ENCODE data around the gene E2F4. TPM values are rescaled to one million over a fixed set of nuclear protein-coding genes. Genes with fewer than 3 reads are reported as not detected.

Gene E2F4
- total RNA-seq, 1 donor from 2014 or later, result 51.2 TPM

DNA sequence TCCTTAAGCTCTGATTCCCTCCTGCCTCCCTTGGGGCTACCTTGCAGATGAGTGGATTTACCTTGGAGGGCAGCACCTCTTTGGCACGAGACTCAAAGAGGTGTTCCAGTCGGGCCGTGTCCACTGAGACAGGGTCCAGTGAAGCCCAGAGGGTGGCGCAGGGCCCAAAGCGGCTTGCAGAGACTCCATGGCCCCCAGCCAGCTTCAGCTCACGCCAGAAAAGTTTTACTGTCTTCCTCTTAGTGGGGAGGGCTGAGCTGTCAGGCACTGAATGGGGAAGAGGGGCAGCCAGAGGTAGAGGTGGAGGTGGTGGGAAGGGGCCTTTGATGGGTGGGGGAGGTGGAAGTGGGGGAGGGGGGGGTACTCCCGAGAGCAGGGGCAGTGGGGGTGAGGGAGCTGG is 41.6 kb downstream of the E2F4 start:
- Histone ChIP-seq H3K4me1 (ENCODE audit: insufficient read depth, low read length) (no peaks in the 10 kb centered on the region), H3K9ac (ENCODE audit: low read length) (no peak overlapping the region), H3K79me2 (ENCODE audit: insufficient read depth, low read length) (peaks cover 26% of the 10 kb centered on the region), H3K4me3 (ENCODE audit: insufficient read depth, low read depth, low read length) (no peak overlapping the region), H3K9me3 (ENCODE audit: insufficient read depth, low read depth, low read length) (no peaks in the 10 kb centered on the region), H3K4me2 (ENCODE audit: low read length) (no peak overlapping the region), H3K27me3 (ENCODE audit: insufficient read depth, low read length) (no peaks in the 10 kb centered on the region), H4K20me1 (ENCODE audit: insufficient read depth, low read length) (peaks cover 21% of the 10 kb centered on the region), H3K27ac (ENCODE audit: low read depth, low read length) (no peak overlapping the region), H2AFZ (ENCODE audit: low read depth, low read length) (no peak overlapping the region), H3K36me3 (ENCODE audit: insufficient read depth, low read length) (peaks cover 44% of the 10 kb centered on the region)
- DNase-seq (ENCODE audit: low read depth), result no peak
- Mint-ChIP-seq H3K4me1 (ENCODE audit: low read depth, unreplicated experiment) (peaks cover 7% of the 10 kb centered on the region), H3K27ac (ENCODE audit: unreplicated experiment) (no peak overlapping the region), H3K4me3 (ENCODE audit: unreplicated experiment) (no peak overlapping the region), H3K9me3 (ENCODE audit: unreplicated experiment) (no peaks in the 10 kb centered on the region), H3K27me3 (ENCODE audit: low read depth, unreplicated experiment) (no peaks in the 10 kb centered on the region), H3K36me3 (ENCODE audit: low read depth, unreplicated experiment) (peaks cover 31% of the 10 kb centered on the region)
- FAIRE-seq, result no peak
- TF ChIP-seq EZH2 (IDR thresholded peaks at IDR 0.05; ENCODE audit: insufficient read depth, low read length), result no peak
- TF ChIP-seq, protein P1, sequence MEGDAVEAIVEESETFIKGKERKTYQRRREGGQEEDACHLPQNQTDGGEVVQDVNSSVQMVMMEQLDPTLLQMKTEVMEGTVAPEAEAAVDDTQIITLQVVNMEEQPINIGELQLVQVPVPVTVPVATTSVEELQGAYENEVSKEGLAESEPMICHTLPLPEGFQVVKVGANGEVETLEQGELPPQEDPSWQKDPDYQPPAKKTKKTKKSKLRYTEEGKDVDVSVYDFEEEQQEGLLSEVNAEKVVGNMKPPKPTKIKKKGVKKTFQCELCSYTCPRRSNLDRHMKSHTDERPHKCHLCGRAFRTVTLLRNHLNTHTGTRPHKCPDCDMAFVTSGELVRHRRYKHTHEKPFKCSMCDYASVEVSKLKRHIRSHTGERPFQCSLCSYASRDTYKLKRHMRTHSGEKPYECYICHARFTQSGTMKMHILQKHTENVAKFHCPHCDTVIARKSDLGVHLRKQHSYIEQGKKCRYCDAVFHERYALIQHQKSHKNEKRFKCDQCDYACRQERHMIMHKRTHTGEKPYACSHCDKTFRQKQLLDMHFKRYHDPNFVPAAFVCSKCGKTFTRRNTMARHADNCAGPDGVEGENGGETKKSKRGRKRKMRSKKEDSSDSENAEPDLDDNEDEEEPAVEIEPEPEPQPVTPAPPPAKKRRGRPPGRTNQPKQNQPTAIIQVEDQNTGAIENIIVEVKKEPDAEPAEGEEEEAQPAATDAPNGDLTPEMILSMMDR (IDR thresholded peaks at IDR 0.05; ENCODE audit: insufficient read depth, low read depth, low read length), result no peak

DNA sequence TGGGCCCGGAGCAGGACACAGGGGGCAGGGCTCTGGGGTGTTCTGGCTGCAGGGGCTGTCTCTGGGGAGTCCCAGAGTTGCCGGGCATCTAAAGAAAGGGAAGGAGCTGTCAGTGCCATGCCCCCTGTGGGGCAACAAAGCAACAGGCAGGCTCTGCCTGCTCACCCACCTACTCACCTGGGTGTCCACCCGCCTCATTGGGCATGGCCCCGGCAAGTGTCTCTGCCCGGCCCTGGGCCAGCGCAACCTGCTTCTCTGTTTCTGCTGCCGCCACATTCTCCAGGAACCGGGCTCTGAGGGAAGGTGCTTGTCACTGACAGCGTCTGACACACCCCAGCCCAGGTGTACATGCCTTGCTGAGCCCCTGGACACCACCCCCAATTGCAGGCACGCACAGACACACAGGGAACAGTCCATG is 42.2 kb downstream of the E2F4 start:
- peaks cover 16% of the 10 kb centered on the region for H4K20me1 ChIP-seq (ENCODE audit: insufficient read depth, low read length)
- no peaks in the 10 kb centered on the region for H3K4me1 ChIP-seq (ENCODE audit: insufficient read depth, low read length)
- FAIRE-seq, result no peak
- H3K36me3 ChIP-seq (ENCODE audit: insufficient read depth, low read length), result peaks cover 42% of the 10 kb centered on the region
- DNase-seq (ENCODE audit: low read depth), result no peak
- no peak overlapping the region for H3K4me2 ChIP-seq (ENCODE audit: low read length)
- no peaks in the 10 kb centered on the region for H3K9me3 Mint-ChIP-seq (ENCODE audit: unreplicated experiment)
- no peak overlapping the region for H3K9ac ChIP-seq (ENCODE audit: low read length)
- H3K4me1 Mint-ChIP-seq (ENCODE audit: low read depth, unreplicated experiment), result peaks cover 7% of the 10 kb centered on the region
- no peak overlapping the region for H3K4me3 ChIP-seq (ENCODE audit: insufficient read depth, low read depth, low read length)
- H3K27ac ChIP-seq (ENCODE audit: low read depth, low read length), result no peak overlapping the region
- H3K27ac Mint-ChIP-seq (ENCODE audit: unreplicated experiment), result peak overlapping the region; percentile 75
- H3K9me3 ChIP-seq (ENCODE audit: insufficient read depth, low read depth, low read length), result no peaks in the 10 kb centered on the region
- no peak overlapping the region for H2AFZ ChIP-seq (ENCODE audit: low read depth, low read length)
- TF ChIP-seq, protein P1 (IDR thresholded peaks at IDR 0.05; ENCODE audit: insufficient read depth, low read depth, low read length), result no peak
- no peak for TF ChIP-seq EZH2 (IDR thresholded peaks at IDR 0.05; ENCODE audit: insufficient read depth, low read length)
- peaks cover 33% of the 10 kb centered on the region for H3K36me3 Mint-ChIP-seq (ENCODE audit: low read depth, unreplicated experiment)
- H3K79me2 ChIP-seq (ENCODE audit: insufficient read depth, low read length), result peaks cover 25% of the 10 kb centered on the region
- H3K27me3 Mint-ChIP-seq (ENCODE audit: low read depth, unreplicated experiment), result no peaks in the 10 kb centered on the region
- no peak overlapping the region for H3K4me3 Mint-ChIP-seq (ENCODE audit: unreplicated experiment)
- no peaks in the 10 kb centered on the region for H3K27me3 ChIP-seq (ENCODE audit: insufficient read depth, low read length)

DNA sequence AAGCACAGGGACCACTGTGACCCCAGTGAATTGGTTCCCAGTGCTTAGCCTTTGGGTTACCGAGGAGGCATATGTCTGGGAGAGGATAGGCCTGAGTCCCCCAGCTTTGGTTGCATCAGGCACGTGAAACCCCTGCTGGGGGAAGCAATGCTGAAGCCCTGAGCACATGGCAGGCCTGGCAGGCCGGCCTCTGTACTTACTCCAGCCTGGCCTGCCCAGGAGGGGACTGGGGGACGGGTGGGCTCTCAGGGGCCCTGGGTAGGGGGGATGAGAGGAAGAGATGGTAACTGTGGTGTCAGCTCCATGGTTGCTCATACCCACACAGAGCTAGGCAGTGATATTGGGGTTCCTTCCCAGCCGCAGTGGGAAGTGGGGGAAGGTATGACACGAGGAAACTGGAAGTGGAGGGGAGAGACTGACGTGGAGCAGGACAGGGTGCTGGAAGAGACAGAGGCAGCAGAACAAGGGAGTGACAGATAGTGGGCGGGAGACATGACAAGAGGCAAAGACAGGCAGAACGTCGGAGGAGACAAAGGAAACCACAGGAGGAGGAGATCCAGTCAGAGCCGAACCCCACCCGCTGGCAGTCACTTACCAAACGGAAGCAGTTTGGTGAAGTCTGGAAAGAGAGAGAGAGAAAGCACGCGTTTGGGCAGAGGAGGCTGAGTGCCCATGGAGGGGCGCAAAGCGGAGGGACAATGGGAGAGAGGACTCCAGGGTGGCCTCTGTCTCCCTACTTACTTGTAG is 44.0 kb downstream of the E2F4 start:
- no peaks in the 10 kb centered on the region for H3K27me3 ChIP-seq (ENCODE audit: insufficient read depth, low read length)
- Mint-ChIP-seq H3K4me3 (ENCODE audit: unreplicated experiment) (peak overlapping the region; percentile 43), H3K9me3 (ENCODE audit: unreplicated experiment) (no peaks in the 10 kb centered on the region), H3K27ac (ENCODE audit: unreplicated experiment) (peak overlapping the region; percentile 53), H3K4me1 (ENCODE audit: low read depth, unreplicated experiment) (peaks cover 18% of the 10 kb centered on the region), H3K27me3 (ENCODE audit: low read depth, unreplicated experiment) (no peaks in the 10 kb centered on the region), H3K36me3 (ENCODE audit: low read depth, unreplicated experiment) (peaks cover 33% of the 10 kb centered on the region)
- no peaks in the 10 kb centered on the region for H3K9me3 ChIP-seq (ENCODE audit: insufficient read depth, low read depth, low read length)
- FAIRE-seq (no peak), DNase-seq (ENCODE audit: low read depth) (no peak)
- peaks cover 7% of the 10 kb centered on the region for H3K4me1 ChIP-seq (ENCODE audit: insufficient read depth, low read length)
- H2AFZ ChIP-seq (ENCODE audit: low read depth, low read length), result no peak overlapping the region
- H3K27ac ChIP-seq (ENCODE audit: low read depth, low read length), result no peak overlapping the region
- H3K36me3 ChIP-seq (ENCODE audit: insufficient read depth, low read length), result peaks cover 37% of the 10 kb centered on the region
- H3K9ac ChIP-seq (ENCODE audit: low read length), result no peak overlapping the region
- no peak for TF ChIP-seq EZH2 (IDR thresholded peaks at IDR 0.05; ENCODE audit: insufficient read depth, low read length)
- TF ChIP-seq, protein P1 (IDR thresholded peaks at IDR 0.05; ENCODE audit: insufficient read depth, low read depth, low read length), result no peak
- no peak overlapping the region for H3K4me2 ChIP-seq (ENCODE audit: low read length)
- H4K20me1 ChIP-seq (ENCODE audit: insufficient read depth, low read length), result peaks cover 4% of the 10 kb centered on the region
- peaks cover 27% of the 10 kb centered on the region for H3K79me2 ChIP-seq (ENCODE audit: insufficient read depth, low read length)
- H3K4me3 ChIP-seq (ENCODE audit: insufficient read depth, low read depth, low read length), result no peak overlapping the region
